Stomach smooth muscle (tissue), 2 donors: ENCODE data around the gene PHOSPHO1.

ENCODE experiments used
- H3K27ac ChIP-seq: one replicate; pipeline ENCODE4 v1.7.0; 2013; ENCODE audit warnings: mild to moderate bottlenecking, low read length, inconsistent platforms
- H3K27me3 ChIP-seq, 2 donors: one replicate each; pipeline ENCODE4 v1.7.0; 2013; ENCODE audit warnings: low read length in 2 of 2; ENCODE audit not compliant: insufficient read depth in 2 of 2, control insufficient read depth in 1 of 2
- H3K36me3 ChIP-seq, 2 donors: one replicate each; pipeline ENCODE4 v1.7.0; 2013; ENCODE audit warnings: low read length in 2 of 2; ENCODE audit not compliant: control insufficient read depth in 2 of 2, insufficient read depth in 2 of 2
- H3K4me1 ChIP-seq: one replicate; pipeline ENCODE4 v1.7.0; 2013; ENCODE audit warnings: low read length; ENCODE audit not compliant: control insufficient read depth, insufficient read depth
- H3K4me3 ChIP-seq, 2 donors: one replicate each; pipeline ENCODE4 v1.7.0; 2013; ENCODE audit warnings: low read length in 2 of 2
- H3K9ac ChIP-seq, 2 donors: one replicate each; pipeline ENCODE4 v1.7.0; 2013; ENCODE audit warnings: low read length in 2 of 2, mild to moderate bottlenecking in 1 of 2
- H3K9me3 ChIP-seq, 2 donors: one replicate each; pipeline ENCODE4 v1.7.0; 2013; ENCODE audit warnings: low read length in 2 of 2; ENCODE audit not compliant: control insufficient read depth in 2 of 2
- donor health status: healthy.
- donor health status: Pancreatic carcinoma.

PHOSPHO1 gene

GRCh38 chr17:49218941-49219913 is 11.4 kb downstream of the PHOSPHO1 start:
- Histone ChIP-seq H3K27me3 (peaks cover 24 to 25% of the 10 kb centered on the region in 2 donors), H3K36me3 (no peaks in the 10 kb centered on the region), H3K4me3 (no peak overlapping the region), H3K9me3 (no peaks in the 10 kb centered on the region), H3K4me1 (peaks cover 8% of the 10 kb centered on the region), H3K27ac (no peak overlapping the region), H3K9ac (no peak overlapping the region)

- H3K9me3 ChIP-seq = no peaks in the 10 kb centered on the region
- H3K36me3 ChIP-seq = no peaks in the 10 kb centered on the region
- no peak overlapping the region for H3K9ac ChIP-seq
- no peak overlapping the region for H3K4me3 ChIP-seq
- H3K4me1 ChIP-seq = no peaks in the 10 kb centered on the region
- H3K27ac ChIP-seq = no peak overlapping the region
- peaks cover 11 to 12% of the 10 kb centered on the region in 2 donors for H3K27me3 ChIP-seq
Measured at GRCh38 chr17:49217651-49218413, 12.8 kb downstream of the PHOSPHO1 start.

GRCh38 chr17:49216953-49217650 is 13.5 kb downstream of the PHOSPHO1 start:
- Histone ChIP-seq H3K27me3 (peaks cover 7 to 9% of the 10 kb centered on the region in 2 donors), H3K9me3 (no peaks in the 10 kb centered on the region), H3K27ac (no peak overlapping the region), H3K4me1 (no peaks in the 10 kb centered on the region), H3K4me3 (no peak overlapping the region), H3K9ac (no peak overlapping the region), H3K36me3 (no peaks in the 10 kb centered on the region)

- Histone ChIP-seq H3K4me3 (no peak overlapping the region), H3K27ac (no peak overlapping the region), H3K9me3 (no peaks in the 10 kb centered on the region), H3K4me1 (no peaks in the 10 kb centered on the region), H3K36me3 (no peaks in the 10 kb centered on the region), H3K9ac (no peak overlapping the region), H3K27me3 (peaks cover 7 to 9% of the 10 kb centered on the region in 2 donors)
Measured at GRCh38 chr17:49216482-49216881, 14.1 kb downstream of the PHOSPHO1 start.

GRCh38 chr17:49214676-49215360 is 15.8 kb downstream of the PHOSPHO1 start:
- no peak overlapping the region for H3K9ac ChIP-seq
- no peak overlapping the region for H3K27ac ChIP-seq
- peaks cover 15 to 18% of the 10 kb centered on the region in 2 donors for H3K27me3 ChIP-seq
- H3K36me3 ChIP-seq = no peaks in the 10 kb centered on the region
- no peaks in the 10 kb centered on the region for H3K9me3 ChIP-seq
- no peak overlapping the region for H3K4me3 ChIP-seq
- peaks cover 2% of the 10 kb centered on the region for H3K4me1 ChIP-seq

- Histone ChIP-seq H3K27ac (no peak overlapping the region), H3K9ac (no peak overlapping the region), H3K27me3 (peaks cover 16% of the 10 kb centered on the region in 2 donors), H3K4me1 (peaks cover 3% of the 10 kb centered on the region), H3K4me3 (no peak overlapping the region), H3K36me3 (no peaks in the 10 kb centered on the region), H3K9me3 (no peaks in the 10 kb centered on the region)
Measured at GRCh38 chr17:49213847-49214246, 16.7 kb downstream of the PHOSPHO1 start.

- Histone ChIP-seq H3K27me3 (peaks cover 15 to 16% of the 10 kb centered on the region in 2 donors), H3K27ac (no peak overlapping the region), H3K4me1 (peaks cover 3% of the 10 kb centered on the region), H3K4me3 (no peak overlapping the region), H3K9ac (no peak overlapping the region), H3K9me3 (no peaks in the 10 kb centered on the region), H3K36me3 (no peaks in the 10 kb centered on the region)
Measured at GRCh38 chr17:49213399-49213798, 17.2 kb downstream of the PHOSPHO1 start.

- Histone ChIP-seq H3K36me3 (no peaks in the 10 kb centered on the region), H3K9ac (peak within 1 kb of the TSS; percentile 44 to 55), H3K27ac (peak within 1 kb of the TSS; percentile 2), H3K4me3 (peak within 1 kb of the TSS; percentile 31 to 59), H3K27me3 (peaks cover 15 to 18% of the 10 kb centered on the region in 2 donors), H3K4me1 (peaks cover 3% of the 10 kb centered on the region), H3K9me3 (no peaks in the 10 kb centered on the region)
Measured at GRCh38 chr17:49210158-49211029, 20.2 kb downstream of the PHOSPHO1 start, which contains the start of the genes ABI3 and GNGT2. TSS of gene ABI3 (plus strand) at chr17:49210707. CDS start at chr17:49210725, 18 bp downstream. TSS of gene GNGT2 (minus strand) at chr17:49210574. CDS start at chr17:49207422, 3,152 bp downstream.

GRCh38 chr17:49209061-49209571 is 21.5 kb downstream of the PHOSPHO1 start:
- Histone ChIP-seq H3K27me3 (peaks cover 15 to 18% of the 10 kb centered on the region in 2 donors), H3K9ac (no peak overlapping the region), H3K4me3 (no peak overlapping the region), H3K36me3 (no peaks in the 10 kb centered on the region), H3K27ac (no peak overlapping the region), H3K4me1 (peaks cover 3% of the 10 kb centered on the region), H3K9me3 (no peaks in the 10 kb centered on the region)
